Peyer's patch (tissue), 4 donors: Measurements from ENCODE around the gene AP2B1. TPM values are rescaled to one million over a fixed set of nuclear protein-coding genes. Genes with fewer than 3 reads are reported as not detected.

Source experiments
- DNase-seq, 3 donors: peaks; one replicate each; pipeline ENCODE4 v3.0.0-alpha.2; 2017 to 2019
- H3K27ac ChIP-seq, 4 donors: fragments of 200-600 bp; sonication (generic); one replicate each; pipeline ENCODE4 v1.5.1; 2016 to 2019
- H3K27me3 ChIP-seq, 2 donors: fragments of 200-600 bp; sonication (generic); one replicate each; pipeline ENCODE4 v1.5.1; 2019
- H3K36me3 ChIP-seq, 3 donors: fragments of 200-600 bp; sonication (generic); one replicate each; pipeline ENCODE4 v1.5.1; 2016 to 2019
- H3K4me1 ChIP-seq, 4 donors: fragments of 200-600 bp; sonication (generic); one replicate each; pipeline ENCODE4 v1.5.1; 2016 to 2019
- H3K4me3 ChIP-seq, 4 donors: fragments of 200-600 bp; sonication (generic); 1 replicate in 3 of 4; 2 replicates in 1 of 4; pipeline ENCODE4 v1.5.1; 2016 to 2019; ENCODE audit warnings: mild to moderate bottlenecking in 1 of 4
- H3K9me3 ChIP-seq, 4 donors: fragments of 200-600 bp; sonication (generic); one replicate each; pipeline ENCODE4 v1.5.1; 2016 to 2019; ENCODE audit warnings: mild to moderate bottlenecking in 1 of 4
- POLR2A ChIP-seq, 2 donors: fragments of 450-650 bp; IDR thresholded peaks; one replicate each; pipeline ENCODE4 v1.5.1; 2017; ENCODE audit warnings: antibody characterized with exemption in 2 of 2, mild to moderate bottlenecking in 2 of 2, moderate library complexity in 2 of 2
- total RNA-seq, 4 donors: library from RNA; depleted of rRNA; stranded (reverse); fragments of >200 nt; gene quantifications; one replicate each; pipeline ENCODE4 v1.1.0, GENCODE V29; 2016
- TF ChIP-seq, protein P1 (sequence below), 6 experiments: fragments of 450-650 bp in 4 of 6; fragments of 200-600 bp in 2 of 6; sonication (generic) in 1 of 6; IDR thresholded peaks; one replicate each; pipeline ENCODE4 v1.5.1; 2017 to 2019; ENCODE audit warnings: antibody characterized with exemption in 6 of 6, mild to moderate bottlenecking in 3 of 6, moderate library complexity in 1 of 6

The AP2B1 gene
- total RNA-seq, 4 donors from 2014 or later: 46.2 to 75.3 (median 66.6) TPM

DNA sequence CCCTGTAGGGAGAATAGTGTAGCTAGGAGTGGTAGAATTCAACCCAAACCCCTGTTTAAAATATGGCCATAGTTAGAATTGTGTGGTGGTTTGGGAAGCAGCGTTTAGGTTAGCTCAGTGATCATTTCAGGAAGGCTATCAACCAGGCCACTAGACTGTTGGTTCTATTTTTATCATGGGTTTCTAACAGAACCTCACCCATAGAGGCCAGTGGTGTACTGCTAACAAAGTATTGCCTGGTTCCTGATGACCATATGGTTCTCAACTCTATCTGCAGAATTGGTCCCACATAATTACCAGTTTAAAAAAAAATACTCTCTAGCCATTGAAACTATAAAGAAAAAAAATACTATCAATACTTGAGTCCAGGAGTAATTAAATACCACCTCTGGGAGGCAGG lies 73.8 kb downstream of the AP2B1 start:
- DNase-seq: no peak
- no peak overlapping the region for H3K27ac ChIP-seq
- no peaks in the 10 kb centered on the region for H3K4me1 ChIP-seq
- peaks cover 0 to 42% (median 0%) of the 10 kb centered on the region in 3 donors for H3K36me3 ChIP-seq
- H3K9me3 ChIP-seq: no peaks in the 10 kb centered on the region
- TF ChIP-seq, protein P1, sequence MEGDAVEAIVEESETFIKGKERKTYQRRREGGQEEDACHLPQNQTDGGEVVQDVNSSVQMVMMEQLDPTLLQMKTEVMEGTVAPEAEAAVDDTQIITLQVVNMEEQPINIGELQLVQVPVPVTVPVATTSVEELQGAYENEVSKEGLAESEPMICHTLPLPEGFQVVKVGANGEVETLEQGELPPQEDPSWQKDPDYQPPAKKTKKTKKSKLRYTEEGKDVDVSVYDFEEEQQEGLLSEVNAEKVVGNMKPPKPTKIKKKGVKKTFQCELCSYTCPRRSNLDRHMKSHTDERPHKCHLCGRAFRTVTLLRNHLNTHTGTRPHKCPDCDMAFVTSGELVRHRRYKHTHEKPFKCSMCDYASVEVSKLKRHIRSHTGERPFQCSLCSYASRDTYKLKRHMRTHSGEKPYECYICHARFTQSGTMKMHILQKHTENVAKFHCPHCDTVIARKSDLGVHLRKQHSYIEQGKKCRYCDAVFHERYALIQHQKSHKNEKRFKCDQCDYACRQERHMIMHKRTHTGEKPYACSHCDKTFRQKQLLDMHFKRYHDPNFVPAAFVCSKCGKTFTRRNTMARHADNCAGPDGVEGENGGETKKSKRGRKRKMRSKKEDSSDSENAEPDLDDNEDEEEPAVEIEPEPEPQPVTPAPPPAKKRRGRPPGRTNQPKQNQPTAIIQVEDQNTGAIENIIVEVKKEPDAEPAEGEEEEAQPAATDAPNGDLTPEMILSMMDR (IDR thresholded peaks at IDR 0.05): peak in 2 of 6 experiments; percentile 13 to 32
- no peak for TF ChIP-seq POLR2A (IDR thresholded peaks at IDR 0.05)
- no peak overlapping the region for H3K4me3 ChIP-seq
- no peaks in the 10 kb centered on the region for H3K27me3 ChIP-seq

GRCh38 chr17:35664685-35665084 lies 77.6 kb downstream of the AP2B1 start:
- H3K27me3 ChIP-seq: no peaks in the 10 kb centered on the region

GRCh38 chr17:35665662-35666061 lies 78.5 kb downstream of the AP2B1 start:
- Histone ChIP-seq H3K9me3 (no peaks in the 10 kb centered on the region), H3K27me3 (no peaks in the 10 kb centered on the region), H3K4me3 (no peak overlapping the region), H3K27ac (peak overlapping the region in 2 of 4 donors; percentile 66 to 77), H3K36me3 (peaks cover 0 to 11% (median 0%) of the 10 kb centered on the region in 3 donors), H3K4me1 (no peaks in the 10 kb centered on the region)
- TF ChIP-seq, protein P1 (IDR thresholded peaks at IDR 0.05): no peak
- no peak for TF ChIP-seq POLR2A (IDR thresholded peaks at IDR 0.05)
- no peak for DNase-seq

More at GRCh38 chr17:35664685-35665084, 77.6 kb downstream of the AP2B1 start:
- H3K4me1 ChIP-seq: no peaks in the 10 kb centered on the region
- no peak overlapping the region for H3K4me3 ChIP-seq
- H3K9me3 ChIP-seq: no peaks in the 10 kb centered on the region
- no peak for DNase-seq
- peaks cover 0 to 21% (median 0%) of the 10 kb centered on the region in 3 donors for H3K36me3 ChIP-seq
- no peak for TF ChIP-seq POLR2A (IDR thresholded peaks at IDR 0.05)
- TF ChIP-seq, protein P1 (IDR thresholded peaks at IDR 0.05): no peak
- no peak overlapping the region for H3K27ac ChIP-seq

GRCh38 chr17:35666070-35666469 lies 78.9 kb downstream of the AP2B1 start:
- DNase-seq: no peak
- H3K9me3 ChIP-seq: no peaks in the 10 kb centered on the region
- no peak overlapping the region for H3K4me3 ChIP-seq
- peak overlapping the region in 3 of 4 donors; percentile 30 to 77 (median 66) for H3K27ac ChIP-seq
- TF ChIP-seq POLR2A (IDR thresholded peaks at IDR 0.05): no peak
- TF ChIP-seq, protein P1 (IDR thresholded peaks at IDR 0.05): no peak
- no peaks in the 10 kb centered on the region for H3K27me3 ChIP-seq
- H3K4me1 ChIP-seq: no peaks in the 10 kb centered on the region
- H3K36me3 ChIP-seq: peaks cover 0 to 10% (median 0%) of the 10 kb centered on the region in 3 donors

DNA sequence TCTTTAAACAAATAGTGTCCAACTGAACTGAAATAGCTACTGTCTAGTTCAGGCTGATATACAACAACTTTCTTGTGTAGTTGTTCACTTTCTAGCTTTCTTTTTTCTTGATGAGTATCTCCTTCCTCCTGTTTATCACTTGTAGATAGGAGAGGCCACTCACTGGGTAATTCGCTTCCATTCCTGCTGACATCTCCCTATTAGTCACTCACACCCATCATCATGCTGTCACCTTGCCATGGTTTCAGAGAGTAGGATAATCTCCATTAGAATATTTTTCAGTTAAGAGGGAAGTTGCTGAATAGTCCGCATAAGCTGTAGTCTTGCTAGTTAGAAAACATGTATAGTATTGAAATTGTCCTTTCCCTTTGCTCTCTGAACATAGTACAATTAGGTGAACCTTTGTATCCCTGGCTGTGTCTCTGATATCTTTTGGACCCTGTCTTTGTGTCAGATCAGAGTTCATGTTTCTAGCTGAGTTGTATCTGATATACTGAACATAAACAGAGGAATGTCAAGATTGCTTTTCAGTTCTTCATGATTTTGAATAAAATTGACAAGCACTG lies 79.9 kb downstream of the AP2B1 start:
- peaks cover 0 to 13% (median 0%) of the 10 kb centered on the region in 3 donors for H3K36me3 ChIP-seq
- DNase-seq: peak in 1 of 3 donors; percentile 60
- no peaks in the 10 kb centered on the region for H3K9me3 ChIP-seq
- H3K4me1 ChIP-seq: no peaks in the 10 kb centered on the region
- no peak for TF ChIP-seq POLR2A (IDR thresholded peaks at IDR 0.05)
- TF ChIP-seq, protein P1 (IDR thresholded peaks at IDR 0.05): no peak
- H3K27ac ChIP-seq: peak overlapping the region in 3 of 4 donors; percentile 30 to 77 (median 66)
- H3K4me3 ChIP-seq: no peak overlapping the region
- H3K27me3 ChIP-seq: no peaks in the 10 kb centered on the region
